Measurements from ENCODE around the gene GPLD1. TPM values are rescaled to one million over a fixed set of nuclear protein-coding genes. Genes with fewer than 3 reads are reported as not detected.

GPLD1 gene
- total RNA-seq, 1 donor from 2014 or later = 8.4 TPM

GRCh38 chr6:24444588-24444987, 44.8 kb downstream of the GPLD1 start:
- Mint-ChIP-seq H3K4me3 (no peak overlapping the region), H3K27me3 (no peaks in the 10 kb centered on the region), H3K9me3 (no peaks in the 10 kb centered on the region), H3K4me1 (no peaks in the 10 kb centered on the region), H3K27ac (no peak overlapping the region), H3K36me3 (ENCODE audit: low read depth) (peaks cover 4% of the 10 kb centered on the region)
- ATAC-seq (ENCODE audit: low read depth) (no peak), DNase-seq (no peak)
- ChIA-PET CTCF (no interaction called here), POLR2A (no interaction called here)
- no peak for TF ChIP-seq CTCF (IDR thresholded peaks at IDR 0.05)
- intact Hi-C loops (cut with micrococcal nuclease) = no loop called here

- no peak for DNase-seq
- Mint-ChIP-seq H3K27me3 (no peaks in the 10 kb centered on the region), H3K9me3 (no peaks in the 10 kb centered on the region), H3K4me3 (no peak overlapping the region), H3K27ac (no peak overlapping the region), H3K4me1 (no peaks in the 10 kb centered on the region), H3K36me3 (ENCODE audit: low read depth) (peaks cover 7% of the 10 kb centered on the region)
- no peak for TF ChIP-seq CTCF (IDR thresholded peaks at IDR 0.05)
- ATAC-seq (ENCODE audit: low read depth) = no peak
- CTCF ChIA-PET = no interaction called here
- POLR2A ChIA-PET = no interaction called here
- intact Hi-C loops (cut with micrococcal nuclease) = no loop called here
Observed at GRCh38 chr6:24441599-24441904, 47.8 kb downstream of the GPLD1 start.

- DNase-seq (no peak), ATAC-seq (ENCODE audit: low read depth) (no peak)
- Mint-ChIP-seq H3K4me1 (no peaks in the 10 kb centered on the region), H3K27me3 (no peaks in the 10 kb centered on the region), H3K9me3 (no peaks in the 10 kb centered on the region), H3K27ac (no peak overlapping the region), H3K36me3 (ENCODE audit: low read depth) (peaks cover 7% of the 10 kb centered on the region), H3K4me3 (no peak overlapping the region)
- ChIA-PET POLR2A (no interaction called here), CTCF (interaction anchor here (1.0 kb wide), 1 partner anchor 11 kb away, joined by 3 read pairs; no protein-coding TSS in a partner anchor)
- TF ChIP-seq CTCF (IDR thresholded peaks at IDR 0.05) = no peak
- intact Hi-C loops (cut with micrococcal nuclease) = no loop called here
Observed at GRCh38 chr6:24440897-24441598, 48.3 kb downstream of the GPLD1 start.

GRCh38 chr6:24439858-24440539, 49.4 kb downstream of the GPLD1 start:
- POLR2A ChIA-PET = no interaction called here
- intact Hi-C loops (cut with micrococcal nuclease) = no loop called here
- no peaks in the 10 kb centered on the region for H3K4me1 Mint-ChIP-seq
- DNase-seq (no peak), ATAC-seq (ENCODE audit: low read depth) (no peak)
- H3K27me3 Mint-ChIP-seq = no peaks in the 10 kb centered on the region
- H3K27ac Mint-ChIP-seq = no peak overlapping the region
- CTCF ChIA-PET = interaction anchor here (1.0 kb wide), 1 partner anchor 10 kb away, joined by 3 read pairs; no protein-coding TSS in a partner anchor
- no peaks in the 10 kb centered on the region for H3K9me3 Mint-ChIP-seq
- H3K36me3 Mint-ChIP-seq (ENCODE audit: low read depth) = peaks cover 7% of the 10 kb centered on the region
- H3K4me3 Mint-ChIP-seq = no peak overlapping the region
- no peak for TF ChIP-seq CTCF (IDR thresholded peaks at IDR 0.05)

- no peak for TF ChIP-seq CTCF (IDR thresholded peaks at IDR 0.05)
- CTCF ChIA-PET = no interaction called here
- no peak overlapping the region for H3K27ac Mint-ChIP-seq
- H3K4me1 Mint-ChIP-seq = no peaks in the 10 kb centered on the region
- H3K36me3 Mint-ChIP-seq (ENCODE audit: low read depth) = peaks cover 10% of the 10 kb centered on the region
- POLR2A ChIA-PET = no interaction called here
- no peak overlapping the region for H3K4me3 Mint-ChIP-seq
- intact Hi-C loops (cut with micrococcal nuclease) = no loop called here
- no peak for DNase-seq
- no peaks in the 10 kb centered on the region for H3K9me3 Mint-ChIP-seq
- no peak for ATAC-seq (ENCODE audit: low read depth)
- no peaks in the 10 kb centered on the region for H3K27me3 Mint-ChIP-seq
Observed at GRCh38 chr6:24436979-24437378, 52.4 kb downstream of the GPLD1 start.
